Endothelial cell of umbilical vein (primary cell): Measurements from ENCODE around the gene TIPIN. TPM values are rescaled to one million over a fixed set of nuclear protein-coding genes. Genes with fewer than 3 reads are reported as not detected.
"Not testable (repeated sequence)": the region's sequence is repeated elsewhere in the genome, so short reads cannot be mapped to it uniquely, and the experiment has no call there.

Experiments
- BruUV-seq: library from RNA; stranded (reverse); fragments of 400-500 nt; replicated peaks from 2 replicates; lab custom pipeline; 2021; lab: Mats Ljungman, UMichigan
- CTCF ChIA-PET: fragments of 300-600, 350-600 bp; sonication (Branson Sonifier 250); formaldehyde crosslinking; loops from one replicate; lab custom pipeline; 2021; ENCODE audit warnings: antibody characterized with exemption, inconsistent platforms; lab: Charles Lee
- POLR2A ChIA-PET: fragments of 300-600, 350-600 bp; sonication (Branson Sonifier 250); formaldehyde crosslinking; loops from one replicate; lab custom pipeline; 2021; ENCODE audit warnings: antibody characterized with exemption, inconsistent platforms; lab: Charles Lee
- DNase-seq: peaks from one replicate; pipeline ENCODE4 v3.0.0-alpha.2; 2011; ENCODE audit warnings: low read depth, low spot score
- FAIRE-seq: peaks from 2 replicates; lab custom pipeline; 2011; peaks lifted over from hg19 to GRCh38; lab: Jason Lieb, UNC
- H2AFZ ChIP-seq: 2 replicates; pipeline ENCODE4 v1.6.0; 2012; ENCODE audit warnings: low read depth, low read length, control low read depth, inconsistent platforms
- H3K27ac ChIP-seq: 2 replicates; pipeline ENCODE4 v1.5.1; 2011; ENCODE audit warnings: low read depth, mild to moderate bottlenecking, control low read depth, low read length, moderate library complexity; ENCODE audit not compliant: insufficient read depth
- H3K27me3 ChIP-seq, 2 experiments: 2 replicates each; pipeline versions ENCODE4 v1.6.0 to v1.6.1; 2011; ENCODE audit warnings: low read length in 2 of 2, mixed read lengths in 1 of 2; ENCODE audit not compliant: control insufficient read depth in 2 of 2, insufficient read depth in 2 of 2
- H3K36me3 ChIP-seq, 2 experiments: 2 replicates in 1 of 2; 3 replicates in 1 of 2; pipeline ENCODE4 v1.5.1; 2011; ENCODE audit warnings: low read length in 2 of 2, mild to moderate bottlenecking in 1 of 2, moderate library complexity in 1 of 2; ENCODE audit not compliant: control insufficient read depth in 2 of 2, insufficient read depth in 2 of 2; ENCODE audit errors: extremely low read depth in 1 of 2
- H3K4me1 ChIP-seq: 3 replicates; pipeline ENCODE4 v1.5.1; 2011; ENCODE audit warnings: mild to moderate bottlenecking, low read length; ENCODE audit not compliant: control insufficient read depth, insufficient read depth; ENCODE audit errors: extremely low read depth
- H3K4me2 ChIP-seq: 2 replicates; pipeline ENCODE4 v1.6.1; 2011; ENCODE audit warnings: low read length, control low read depth, mixed read lengths; ENCODE audit not compliant: insufficient read depth
- H3K4me3 ChIP-seq, 3 experiments: fragments of 200-600 bp in 1 of 3; sonication (generic), shearing (Covaris generic) in 1 of 3; replicated peaks in 1 of 3; 2 replicates each; pipeline ENCODE4 v1.5.1; 2011 to 2016; ENCODE audit warnings: control low read depth in 3 of 3, low read length in 3 of 3, mild to moderate bottlenecking in 2 of 3, inconsistent platforms in 1 of 3, low read depth in 1 of 3, moderate library complexity in 1 of 3; ENCODE audit not compliant: insufficient read depth in 1 of 3
- H3K79me2 ChIP-seq: 2 replicates; pipeline ENCODE4 v1.6.0; 2012; ENCODE audit warnings: low read length, inconsistent platforms; ENCODE audit not compliant: control insufficient read depth, insufficient read depth
- H3K9ac ChIP-seq: replicated peaks from 2 replicates; pipeline ENCODE3; 2011; ENCODE audit warnings: low read length, control low read depth; ENCODE audit not compliant: insufficient read depth; ENCODE audit errors: extremely low read depth
- H3K9me1 ChIP-seq: replicated peaks from 3 replicates; pipeline ENCODE4 v1.6.0; 2011; ENCODE audit warnings: mild to moderate bottlenecking, low read length; ENCODE audit not compliant: control insufficient read depth, insufficient read depth; ENCODE audit errors: extremely low read depth
- H3K9me3 ChIP-seq: replicated peaks from 2 replicates; pipeline ENCODE4 v1.5.1; 2012; ENCODE audit warnings: low read length, inconsistent platforms; ENCODE audit not compliant: control insufficient read depth, insufficient read depth
- H4K20me1 ChIP-seq: replicated peaks from 2 replicates; pipeline ENCODE3; 2011; ENCODE audit warnings: mild to moderate bottlenecking, low read length; ENCODE audit not compliant: control insufficient read depth, insufficient read depth; ENCODE audit errors: extremely low read depth
- EZH2 ChIP-seq: IDR thresholded peaks from 2 replicates; pipeline ENCODE4 v1.6.1; 2012; ENCODE audit warnings: borderline replicate concordance, low read depth, mild to moderate bottlenecking, moderate library complexity, low read length, inconsistent platforms; ENCODE audit not compliant: severe bottlenecking
- FOS ChIP-seq: IDR thresholded peaks from 2 replicates; pipeline ENCODE4 v1.6.1; 2011; ENCODE audit warnings: mild to moderate bottlenecking, low read length, moderate library complexity, borderline replicate concordance; ENCODE audit not compliant: insufficient read depth
- GATA2 ChIP-seq: IDR thresholded peaks from 2 replicates; pipeline ENCODE4 v1.7.0; 2011; ENCODE audit warnings: low read depth, mild to moderate bottlenecking, moderate library complexity, mixed read lengths, low read length; ENCODE audit not compliant: insufficient read length, insufficient read depth
- JUN ChIP-seq: IDR thresholded peaks from 2 replicates; pipeline ENCODE4 v1.6.1; 2011; ENCODE audit warnings: borderline replicate concordance, low read depth; ENCODE audit not compliant: insufficient read length, insufficient read depth
- MYC ChIP-seq: IDR thresholded peaks from one replicate; pipeline ENCODE4 v1.6.1; 2011; ENCODE audit warnings: mild to moderate bottlenecking, low read depth, low read length
- POLR2A ChIP-seq: IDR thresholded peaks from 2 replicates; pipeline ENCODE4 v1.6.1; 2012; ENCODE audit warnings: low read depth, mild to moderate bottlenecking, control low read depth, low read length
- POLR2AphosphoS5 ChIP-seq: IDR thresholded peaks from 2 replicates; pipeline ENCODE4 v1.6.1; 2012; ENCODE audit warnings: low read depth, mild to moderate bottlenecking, control low read depth, low read length, moderate library complexity; ENCODE audit not compliant: insufficient read depth
- dilution Hi-C: fragments of 300-500 bp; cut with MboI; formaldehyde crosslinking; loops from one replicate; pipeline ENCODE4 v1.15.0; 2019; ENCODE audit warnings: low sequenced_read_pairs; ENCODE audit not compliant: extremely low pct_ligation_motif_present
- intact Hi-C: fragments of 100-400 bp; cut with micrococcal nuclease; formaldehyde crosslinking; loops from one replicate; pipeline ENCODE4 v1.10.0; 2022
- polyA plus RNA-seq, 4 experiments: library from polyadenylated mRNA; depleted of rRNA in 3 of 4; stranded (reverse) in 3 of 4; unstranded in 1 of 4; fragments of >200 nt; gene quantifications; 2 replicates each; pipeline versions ENCODE4 v1.2.1 to v1.2.3, GENCODE V29; 2011 to 2012; ENCODE audit warnings: missing spikeins in 1 of 4
- total RNA-seq: library from RNA; stranded (reverse); gene quantifications from 2 replicates; pipeline ENCODE4 v1.2.3, GENCODE V29; 2021
- TF ChIP-seq, protein P1 (sequence below), 2 donors: IDR thresholded peaks; 1 replicate in 1 of 2; 2 replicates in 1 of 2; pipeline ENCODE4 v1.5.1; 2011; ENCODE audit warnings: low read length in 2 of 2, mild to moderate bottlenecking in 2 of 2, moderate library complexity in 2 of 2, control low read depth in 1 of 2, inconsistent platforms in 1 of 2, low read depth in 1 of 2; ENCODE audit not compliant: insufficient read depth in 1 of 2; ENCODE audit errors: extremely low read depth in 1 of 2
- TF ChIP-seq, protein P2 (sequence below): IDR thresholded peaks from 2 replicates; pipeline ENCODE4 v1.6.1; 2011; ENCODE audit not compliant: insufficient read depth, insufficient read length

Gene TIPIN
- total and polyA plus RNA-seq, 2 donors (not counting 3 experiments of a cell fraction or from before 2014, with no cell fraction given): 3.6 to 15.4 TPM

DNA sequence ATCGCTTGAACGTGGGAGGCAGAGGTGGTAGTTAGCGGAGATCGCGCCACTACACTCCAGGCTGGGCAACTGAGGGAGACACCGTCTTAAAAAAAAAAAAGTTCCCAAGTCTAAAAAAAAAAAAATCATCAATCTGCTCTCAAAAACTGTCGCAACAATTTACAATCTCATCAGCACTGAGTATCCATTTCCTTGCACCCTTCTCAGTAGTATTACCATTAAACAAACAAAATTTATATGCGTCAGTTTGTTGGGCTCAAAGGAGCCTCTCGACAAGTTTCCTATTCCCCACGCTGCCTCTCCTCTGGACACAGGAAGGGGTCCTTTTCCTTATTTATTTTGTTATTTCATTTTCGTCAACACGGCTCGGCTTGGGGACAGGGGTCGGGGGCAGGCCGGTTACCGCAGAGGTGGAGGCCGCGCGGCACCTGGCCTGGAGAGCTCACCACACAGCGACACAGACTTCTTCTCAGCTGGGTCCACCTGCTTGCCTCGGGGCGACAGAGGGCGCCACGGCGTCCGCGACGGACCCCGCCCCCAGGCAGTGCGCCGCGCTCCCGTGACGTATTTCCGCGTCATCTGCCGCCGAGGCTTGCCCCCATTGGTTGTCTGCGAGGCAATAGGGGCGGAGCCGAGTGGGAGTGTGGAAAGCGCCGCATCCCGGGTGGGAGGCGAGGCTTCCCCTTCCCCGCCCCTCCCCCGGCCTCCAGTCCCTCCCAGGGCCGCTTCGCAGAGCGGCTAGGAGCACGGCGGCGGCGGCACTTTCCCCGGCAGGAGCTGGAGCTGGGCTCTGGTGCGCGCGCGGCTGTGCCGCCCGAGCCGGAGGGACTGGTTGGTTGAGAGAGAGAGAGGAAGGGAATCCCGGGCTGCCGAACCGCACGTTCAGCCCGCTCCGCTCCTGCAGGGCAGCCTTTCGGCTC is 30.0 kb upstream of the TIPIN start, which contains the start of gene MAP2K1:
MAP2K1 (plus strand) TSS at position 709 of the 920 bp plus-strand sequence. CDS start 436 bp downstream, outside the sequence.
- H4K20me1 ChIP-seq: no peaks in the 10 kb centered on the region
- H3K4me3 ChIP-seq: peak within 1 kb of the TSS; percentile 78 to 93 (median 81)
- H2AFZ ChIP-seq: peak within 1 kb of the TSS; percentile 87
- BruUV-seq: TSS peak; percentile 81
- FAIRE-seq (peak; percentile 96), DNase-seq (peak; percentile 98)
- no peaks in the 10 kb centered on the region for H3K9me1 ChIP-seq
- intact Hi-C loops: loop anchor here (1.0 to 2.0 kb wide), 5 partner anchors 16 to 111 kb away; partner anchors contain the start of genes SNAPC5 and TIPIN
- dilution Hi-C loops: no loop called here
- peak within 1 kb of the TSS; percentile 81 for H3K9ac ChIP-seq
- H3K79me2 ChIP-seq: peaks cover 48% of the 10 kb centered on the region
- CTCF ChIA-PET: interaction anchor here (0.6 to 5.3 kb wide), 23 partner anchors 10 to 117 kb away, joined by 3 to 100 read pairs (median 4); partner anchors contain the start of gene SNAPC5
- H3K27ac ChIP-seq: peak within 1 kb of the TSS; percentile 83
- no peaks in the 10 kb centered on the region for H3K27me3 ChIP-seq
- peaks cover 31% of the 10 kb centered on the region for H3K4me1 ChIP-seq
- H3K36me3 ChIP-seq: no peaks in the 10 kb centered on the region
- H3K4me2 ChIP-seq: peak within 1 kb of the TSS; percentile 97
- POLR2A ChIA-PET: interaction anchor here (0.6 to 2.6 kb wide), 5 partner anchors 21 to 121 kb away, joined by 3 to 19 read pairs (median 6); partner anchors contain the start of gene SNAPC5
- no peaks in the 10 kb centered on the region for H3K9me3 ChIP-seq
- TF ChIP-seq POLR2AphosphoS5 (peak; percentile 67), EZH2 (no peak), POLR2A (peak; percentile 46), FOS (no peak), MYC (peak; percentile 68), GATA2 (no peak), JUN (no peak)
- TF ChIP-seq, protein P1, sequence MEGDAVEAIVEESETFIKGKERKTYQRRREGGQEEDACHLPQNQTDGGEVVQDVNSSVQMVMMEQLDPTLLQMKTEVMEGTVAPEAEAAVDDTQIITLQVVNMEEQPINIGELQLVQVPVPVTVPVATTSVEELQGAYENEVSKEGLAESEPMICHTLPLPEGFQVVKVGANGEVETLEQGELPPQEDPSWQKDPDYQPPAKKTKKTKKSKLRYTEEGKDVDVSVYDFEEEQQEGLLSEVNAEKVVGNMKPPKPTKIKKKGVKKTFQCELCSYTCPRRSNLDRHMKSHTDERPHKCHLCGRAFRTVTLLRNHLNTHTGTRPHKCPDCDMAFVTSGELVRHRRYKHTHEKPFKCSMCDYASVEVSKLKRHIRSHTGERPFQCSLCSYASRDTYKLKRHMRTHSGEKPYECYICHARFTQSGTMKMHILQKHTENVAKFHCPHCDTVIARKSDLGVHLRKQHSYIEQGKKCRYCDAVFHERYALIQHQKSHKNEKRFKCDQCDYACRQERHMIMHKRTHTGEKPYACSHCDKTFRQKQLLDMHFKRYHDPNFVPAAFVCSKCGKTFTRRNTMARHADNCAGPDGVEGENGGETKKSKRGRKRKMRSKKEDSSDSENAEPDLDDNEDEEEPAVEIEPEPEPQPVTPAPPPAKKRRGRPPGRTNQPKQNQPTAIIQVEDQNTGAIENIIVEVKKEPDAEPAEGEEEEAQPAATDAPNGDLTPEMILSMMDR (IDR thresholded peaks at IDR 0.05; ENCODE audit: extremely low read depth in 1 of 2, insufficient read depth in 1 of 2, low read depth in 1 of 2, low read length in 2 of 2): peak; percentile 66 to 94
- TF ChIP-seq, protein P2, sequence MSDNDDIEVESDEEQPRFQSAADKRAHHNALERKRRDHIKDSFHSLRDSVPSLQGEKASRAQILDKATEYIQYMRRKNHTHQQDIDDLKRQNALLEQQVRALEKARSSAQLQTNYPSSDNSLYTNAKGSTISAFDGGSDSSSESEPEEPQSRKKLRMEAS: peak; percentile 73

DNA sequence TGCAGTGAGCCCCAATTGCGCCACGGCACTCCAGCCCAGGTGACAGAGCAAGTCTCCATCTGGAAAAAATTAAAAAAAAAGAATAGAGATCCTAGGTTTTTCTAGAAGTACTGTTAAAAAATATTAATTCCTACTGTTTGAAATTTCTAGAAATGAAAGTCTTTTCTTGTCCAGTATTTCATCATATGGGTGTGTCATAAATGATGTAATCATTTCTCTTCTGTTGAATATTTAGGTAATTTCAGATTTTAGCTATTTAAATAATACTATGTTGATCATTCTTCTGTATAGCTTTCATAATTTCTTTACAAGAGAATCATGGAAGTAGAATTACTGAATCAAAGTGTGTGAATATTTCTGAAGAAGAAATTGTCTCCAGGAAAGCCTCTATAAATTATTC is 24.9 kb upstream of the TIPIN start:
- intact Hi-C loops, H3K79me2 ChIP-seq, BruUV-seq, DNase-seq, FAIRE-seq, H4K20me1 ChIP-seq, H3K9me1 ChIP-seq, H3K4me2 ChIP-seq, H3K9ac ChIP-seq, H2AFZ ChIP-seq, H3K4me3 ChIP-seq, POLR2A ChIA-PET, H3K27me3 ChIP-seq, H3K27ac ChIP-seq, H3K4me1 ChIP-seq, dilution Hi-C loops, H3K9me3 ChIP-seq, H3K36me3 ChIP-seq: not testable (repeated sequence)
- CTCF ChIA-PET: interaction anchor here (1.5 kb wide), 1 partner anchor 118 kb away, joined by 3 read pairs; no protein-coding TSS in a partner anchor
